COLO668 (cell line): ENCODE data around the gene TIGIT.

Experiments used
- DNase-seq: peaks from one replicate; lab custom pipeline; 2025; ENCODE audit not compliant: unreplicated experiment; lab: John Stamatoyannopoulos, UW

The TIGIT gene

DNA sequence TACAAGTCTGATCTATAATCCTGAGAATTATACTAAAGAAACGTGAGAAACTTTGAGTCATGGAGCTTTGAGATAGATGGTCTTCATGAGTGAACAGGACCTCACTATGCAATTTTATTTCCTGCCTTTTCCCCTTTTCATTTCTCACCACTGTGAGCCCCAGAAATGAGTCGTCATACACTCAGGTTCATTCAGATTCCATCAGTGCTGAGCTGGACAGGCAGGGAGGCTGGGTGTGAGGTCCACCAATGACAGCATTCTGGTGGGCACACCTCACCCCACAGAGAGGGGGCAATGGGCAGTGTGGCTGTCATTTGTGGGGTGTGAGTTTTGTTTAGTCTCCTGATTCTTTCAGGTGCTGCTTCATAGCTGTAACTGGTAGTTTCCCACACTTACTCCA is 16.9 kb downstream of the TIGIT start:
- DNase-seq, result no peak

GRCh38 chr3:114313426-114313825 is 19.6 kb downstream of the TIGIT start:
- no peak for DNase-seq

- DNase-seq, result no peak
Observed at GRCh38 chr3:114314282-114314681, 20.5 kb downstream of the TIGIT start.

GRCh38 chr3:114318295-114318694 is 24.5 kb downstream of the TIGIT start:
- DNase-seq, result no peak

DNA sequence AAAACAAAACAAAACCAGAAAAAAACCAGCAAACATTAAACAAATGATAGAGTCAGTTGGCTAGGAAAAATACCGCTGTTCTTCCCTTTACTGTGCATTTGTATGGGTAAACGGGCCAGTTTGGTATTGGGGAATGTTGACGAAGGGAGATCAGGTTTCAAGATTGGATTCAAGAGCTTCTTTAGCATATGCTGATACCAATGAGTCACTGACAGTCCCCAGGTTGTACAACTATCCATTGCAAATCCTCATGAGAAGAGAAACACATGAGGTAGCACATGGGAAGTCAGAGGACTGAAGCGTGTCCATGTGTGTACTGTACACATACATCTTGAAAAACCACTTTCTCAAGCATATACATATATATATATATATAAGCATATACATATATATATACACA is 25.6 kb downstream of the TIGIT start:
- peak; percentile 34 for DNase-seq

DNA sequence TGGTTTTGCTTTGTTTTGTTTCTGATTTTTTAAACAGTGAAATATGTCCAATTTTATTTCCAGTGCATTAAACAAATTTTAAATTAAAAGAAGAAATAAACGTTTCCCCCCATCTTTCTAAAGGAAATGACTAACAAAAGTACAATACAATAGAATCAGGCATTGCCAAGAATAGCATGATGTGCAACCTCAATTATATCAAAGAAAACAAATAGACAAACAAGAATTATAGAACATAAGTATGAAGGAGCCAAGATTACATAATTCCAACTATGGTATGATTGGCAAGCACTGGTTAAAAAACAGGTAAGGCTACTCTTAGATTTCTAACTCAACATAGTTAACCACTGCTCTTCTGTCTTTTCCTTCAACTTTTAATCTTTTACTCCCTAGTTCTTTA is 26.4 kb downstream of the TIGIT start:
- no peak for DNase-seq

DNA sequence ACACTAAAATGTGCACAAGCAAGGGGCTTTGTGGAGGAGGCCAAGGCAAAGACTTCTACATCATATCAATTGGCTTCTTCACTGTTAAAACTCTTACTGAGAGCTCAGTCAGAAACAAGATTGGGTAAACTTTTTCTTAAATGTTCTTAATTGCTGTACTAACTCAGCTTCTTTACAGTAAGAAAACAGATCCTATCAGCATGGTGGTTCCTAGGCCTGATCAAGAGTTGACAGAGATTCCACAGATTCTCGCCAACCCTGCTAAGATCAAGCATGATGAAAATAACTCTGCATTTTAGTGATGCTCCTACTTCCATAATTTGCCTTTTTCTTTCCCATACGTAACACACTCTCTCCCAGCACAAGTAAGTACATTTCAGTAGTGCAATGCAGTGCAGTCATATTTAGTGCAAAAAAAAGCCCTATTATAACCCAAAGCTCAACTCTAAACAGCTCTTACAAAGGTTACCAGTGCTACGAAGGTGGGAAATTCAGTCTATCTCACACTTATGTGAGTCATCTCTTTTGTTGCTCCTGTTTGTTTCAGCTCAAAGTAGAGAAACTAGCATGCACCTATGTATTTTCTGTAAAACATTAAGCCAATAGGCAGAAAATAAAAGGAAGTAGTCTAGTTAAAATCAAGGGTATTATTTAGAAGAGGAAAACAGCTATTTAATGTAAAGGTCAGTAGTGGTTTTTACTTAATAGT is 29.9 kb downstream of the TIGIT start:
- DNase-seq, result no peak

GRCh38 chr3:114327665-114328064 is 33.8 kb downstream of the TIGIT start:
- DNase-seq, result no peak

GRCh38 chr3:114328345-114328744 is 34.5 kb downstream of the TIGIT start:
- no peak for DNase-seq

DNA sequence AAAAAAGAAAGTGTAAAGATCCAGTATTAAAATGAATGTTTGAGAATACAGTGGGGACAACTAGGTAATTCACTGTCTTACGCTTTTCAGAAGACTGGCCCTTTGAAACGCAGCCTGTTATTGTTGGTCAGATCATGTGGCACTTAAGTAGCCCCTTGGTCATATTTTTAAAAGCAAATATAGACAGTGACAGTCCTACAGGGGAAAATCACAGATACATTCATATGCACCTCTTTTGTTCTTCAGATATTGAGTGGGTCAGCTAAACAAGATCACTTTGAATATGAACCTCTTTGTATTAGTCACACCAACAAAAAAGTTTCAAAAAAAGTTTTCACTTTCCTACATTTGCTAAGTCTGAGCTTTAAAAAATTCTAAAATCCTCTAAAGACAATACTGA is 36.0 kb downstream of the TIGIT start:
- DNase-seq, result no peak

- DNase-seq, result no peak
Observed at GRCh38 chr3:114331007-114331406, 37.2 kb downstream of the TIGIT start.

- DNase-seq, result no peak
Observed at GRCh38 chr3:114331710-114332109, 37.9 kb downstream of the TIGIT start.

- DNase-seq, result no peak
Observed at GRCh38 chr3:114332342-114333179, 38.7 kb downstream of the TIGIT start.

GRCh38 chr3:114333180-114333922 is 39.5 kb downstream of the TIGIT start:
- no peak for DNase-seq

DNA sequence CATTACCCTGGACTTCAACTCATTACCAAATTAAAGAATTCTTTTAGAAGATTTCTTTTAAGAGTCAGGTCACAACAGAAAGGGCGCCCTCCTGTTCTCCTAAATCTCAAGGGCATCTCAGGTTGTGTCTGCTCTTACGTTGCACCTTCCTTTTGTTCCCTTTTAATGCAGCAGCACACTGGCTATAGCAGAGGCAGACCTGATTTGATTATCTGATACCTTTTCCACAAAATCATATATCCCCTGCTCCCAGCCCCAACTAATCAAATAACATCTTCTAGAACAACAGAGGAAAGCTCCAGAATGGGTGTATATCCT is 40.1 kb downstream of the TIGIT start:
- no peak for DNase-seq

DNA sequence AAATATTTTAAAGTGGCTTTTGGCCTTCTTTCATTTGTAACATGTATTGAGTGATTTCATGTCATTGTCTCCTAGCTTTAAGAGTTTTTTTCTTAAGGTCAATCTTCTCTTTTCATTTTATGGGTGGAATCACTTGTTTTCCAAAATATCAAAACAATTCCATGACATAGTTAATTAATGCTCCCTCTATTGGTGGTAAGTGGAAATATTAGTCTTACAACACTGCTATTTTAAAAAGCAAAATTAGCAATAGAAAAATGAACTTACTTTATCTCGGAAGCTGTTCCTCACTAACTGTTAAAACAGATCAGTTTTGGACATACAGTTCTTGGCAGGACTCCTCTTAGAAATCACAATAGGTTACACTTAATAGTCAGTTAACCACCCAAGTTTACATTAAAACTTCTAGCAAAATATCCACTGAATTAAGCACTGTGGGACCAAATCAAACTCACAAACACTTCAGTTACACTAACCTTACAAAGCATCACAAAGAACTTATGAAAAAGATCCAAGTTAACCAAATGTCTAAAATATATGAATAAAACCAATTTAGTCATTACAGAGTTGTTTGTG is 42.4 kb downstream of the TIGIT start:
- DNase-seq, result no peak

GRCh38 chr3:114336857-114337256 is 43.0 kb downstream of the TIGIT start:
- DNase-seq, result no peak

GRCh38 chr3:114338651-114339357 is 45.0 kb downstream of the TIGIT start:
- DNase-seq, result no peak

- no peak for DNase-seq
Observed at GRCh38 chr3:114344492-114344891, 50.7 kb downstream of the TIGIT start.

- no peak for DNase-seq
Observed at GRCh38 chr3:114350271-114350670, 56.4 kb downstream of the TIGIT start.

DNA sequence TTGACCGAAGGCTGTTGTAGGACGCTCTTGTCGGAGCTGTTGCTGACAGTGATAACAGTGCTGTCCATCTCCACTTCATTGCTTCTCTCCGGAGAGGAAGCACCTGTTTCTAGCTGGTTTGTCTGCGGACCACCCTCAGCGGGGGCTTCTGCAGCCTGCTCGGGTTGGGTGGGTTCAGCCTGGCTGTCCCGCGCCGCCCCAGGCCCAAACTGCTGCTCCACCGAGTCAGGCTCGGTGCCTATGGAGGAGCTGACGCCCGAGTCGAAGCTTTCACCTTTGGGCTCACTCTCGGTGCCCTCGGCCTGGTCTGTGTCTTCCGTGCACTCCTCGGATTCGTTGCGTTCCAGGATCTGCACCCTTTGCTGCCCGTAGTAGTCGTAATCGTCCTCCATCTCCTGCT is 56.9 kb downstream of the TIGIT start:
- no peak for DNase-seq
